Endothelial cell of umbilical vein (primary cell): ENCODE measurements around the gene KCP. TPM values are rescaled to one million over a fixed set of nuclear protein-coding genes. Genes with fewer than 3 reads are reported as not detected.

Source experiments
- BruUV-seq: library from RNA; stranded (reverse); fragments of 400-500 nt; replicated peaks from 2 replicates; lab custom pipeline; 2021; lab: Mats Ljungman, UMichigan
- CTCF ChIA-PET: fragments of 300-600, 350-600 bp; sonication (Branson Sonifier 250); formaldehyde crosslinking; loops from one replicate; lab custom pipeline; 2021; ENCODE audit warnings: antibody characterized with exemption, inconsistent platforms; lab: Charles Lee
- POLR2A ChIA-PET: fragments of 300-600, 350-600 bp; sonication (Branson Sonifier 250); formaldehyde crosslinking; loops from one replicate; lab custom pipeline; 2021; ENCODE audit warnings: antibody characterized with exemption, inconsistent platforms; lab: Charles Lee
- DNase-seq: peaks from one replicate; pipeline ENCODE4 v3.0.0-alpha.2; 2011; ENCODE audit warnings: low read depth, low spot score
- FAIRE-seq: peaks from 2 replicates; lab custom pipeline; 2011; peaks lifted over from hg19 to GRCh38; lab: Jason Lieb, UNC
- H2AFZ ChIP-seq: 2 replicates; pipeline ENCODE4 v1.6.0; 2012; ENCODE audit warnings: low read depth, low read length, control low read depth, inconsistent platforms
- H3K27ac ChIP-seq: 2 replicates; pipeline ENCODE4 v1.5.1; 2011; ENCODE audit warnings: low read depth, mild to moderate bottlenecking, control low read depth, low read length, moderate library complexity; ENCODE audit not compliant: insufficient read depth
- H3K27me3 ChIP-seq, 2 experiments: 2 replicates each; pipeline versions ENCODE4 v1.6.0 to v1.6.1; 2011; ENCODE audit warnings: low read length in 2 of 2, mixed read lengths in 1 of 2; ENCODE audit not compliant: control insufficient read depth in 2 of 2, insufficient read depth in 2 of 2
- H3K36me3 ChIP-seq, 2 experiments: 2 replicates in 1 of 2; 3 replicates in 1 of 2; pipeline ENCODE4 v1.5.1; 2011; ENCODE audit warnings: low read length in 2 of 2, mild to moderate bottlenecking in 1 of 2, moderate library complexity in 1 of 2; ENCODE audit not compliant: control insufficient read depth in 2 of 2, insufficient read depth in 2 of 2; ENCODE audit errors: extremely low read depth in 1 of 2
- H3K4me1 ChIP-seq: 3 replicates; pipeline ENCODE4 v1.5.1; 2011; ENCODE audit warnings: mild to moderate bottlenecking, low read length; ENCODE audit not compliant: control insufficient read depth, insufficient read depth; ENCODE audit errors: extremely low read depth
- H3K4me2 ChIP-seq: 2 replicates; pipeline ENCODE4 v1.6.1; 2011; ENCODE audit warnings: low read length, control low read depth, mixed read lengths; ENCODE audit not compliant: insufficient read depth
- H3K4me3 ChIP-seq, 3 experiments: fragments of 200-600 bp in 1 of 3; sonication (generic), shearing (Covaris generic) in 1 of 3; replicated peaks in 1 of 3; 2 replicates each; pipeline ENCODE4 v1.5.1; 2011 to 2016; ENCODE audit warnings: control low read depth in 3 of 3, low read length in 3 of 3, mild to moderate bottlenecking in 2 of 3, inconsistent platforms in 1 of 3, low read depth in 1 of 3, moderate library complexity in 1 of 3; ENCODE audit not compliant: insufficient read depth in 1 of 3
- H3K79me2 ChIP-seq: 2 replicates; pipeline ENCODE4 v1.6.0; 2012; ENCODE audit warnings: low read length, inconsistent platforms; ENCODE audit not compliant: control insufficient read depth, insufficient read depth
- H3K9ac ChIP-seq: replicated peaks from 2 replicates; pipeline ENCODE3; 2011; ENCODE audit warnings: low read length, control low read depth; ENCODE audit not compliant: insufficient read depth; ENCODE audit errors: extremely low read depth
- H3K9me1 ChIP-seq: replicated peaks from 3 replicates; pipeline ENCODE4 v1.6.0; 2011; ENCODE audit warnings: mild to moderate bottlenecking, low read length; ENCODE audit not compliant: control insufficient read depth, insufficient read depth; ENCODE audit errors: extremely low read depth
- H3K9me3 ChIP-seq: replicated peaks from 2 replicates; pipeline ENCODE4 v1.5.1; 2012; ENCODE audit warnings: low read length, inconsistent platforms; ENCODE audit not compliant: control insufficient read depth, insufficient read depth
- H4K20me1 ChIP-seq: replicated peaks from 2 replicates; pipeline ENCODE3; 2011; ENCODE audit warnings: mild to moderate bottlenecking, low read length; ENCODE audit not compliant: control insufficient read depth, insufficient read depth; ENCODE audit errors: extremely low read depth
- CTCF ChIP-seq, 2 donors: IDR thresholded peaks; 1 replicate in 1 of 2; 2 replicates in 1 of 2; pipeline ENCODE4 v1.5.1; 2011; ENCODE audit warnings: low read length in 2 of 2, mild to moderate bottlenecking in 2 of 2, moderate library complexity in 2 of 2, control low read depth in 1 of 2, inconsistent platforms in 1 of 2, low read depth in 1 of 2; ENCODE audit not compliant: insufficient read depth in 1 of 2; ENCODE audit errors: extremely low read depth in 1 of 2
- EZH2 ChIP-seq: IDR thresholded peaks from 2 replicates; pipeline ENCODE4 v1.6.1; 2012; ENCODE audit warnings: borderline replicate concordance, low read depth, mild to moderate bottlenecking, moderate library complexity, low read length, inconsistent platforms; ENCODE audit not compliant: severe bottlenecking
- FOS ChIP-seq: IDR thresholded peaks from 2 replicates; pipeline ENCODE4 v1.6.1; 2011; ENCODE audit warnings: mild to moderate bottlenecking, low read length, moderate library complexity, borderline replicate concordance; ENCODE audit not compliant: insufficient read depth
- GATA2 ChIP-seq: IDR thresholded peaks from 2 replicates; pipeline ENCODE4 v1.7.0; 2011; ENCODE audit warnings: low read depth, mild to moderate bottlenecking, moderate library complexity, mixed read lengths, low read length; ENCODE audit not compliant: insufficient read length, insufficient read depth
- JUN ChIP-seq: IDR thresholded peaks from 2 replicates; pipeline ENCODE4 v1.6.1; 2011; ENCODE audit warnings: borderline replicate concordance, low read depth; ENCODE audit not compliant: insufficient read length, insufficient read depth
- MAX ChIP-seq: IDR thresholded peaks from 2 replicates; pipeline ENCODE4 v1.6.1; 2011; ENCODE audit not compliant: insufficient read depth, insufficient read length
- MYC ChIP-seq: IDR thresholded peaks from one replicate; pipeline ENCODE4 v1.6.1; 2011; ENCODE audit warnings: mild to moderate bottlenecking, low read depth, low read length
- POLR2A ChIP-seq: IDR thresholded peaks from 2 replicates; pipeline ENCODE4 v1.6.1; 2012; ENCODE audit warnings: low read depth, mild to moderate bottlenecking, control low read depth, low read length
- POLR2AphosphoS5 ChIP-seq: IDR thresholded peaks from 2 replicates; pipeline ENCODE4 v1.6.1; 2012; ENCODE audit warnings: low read depth, mild to moderate bottlenecking, control low read depth, low read length, moderate library complexity; ENCODE audit not compliant: insufficient read depth
- dilution Hi-C: fragments of 300-500 bp; cut with MboI; formaldehyde crosslinking; loops from one replicate; pipeline ENCODE4 v1.15.0; 2019; ENCODE audit warnings: low sequenced_read_pairs; ENCODE audit not compliant: extremely low pct_ligation_motif_present
- intact Hi-C: fragments of 100-400 bp; cut with micrococcal nuclease; formaldehyde crosslinking; loops from one replicate; pipeline ENCODE4 v1.10.0; 2022
- polyA plus RNA-seq, 4 experiments: library from polyadenylated mRNA; depleted of rRNA in 3 of 4; stranded (reverse) in 3 of 4; unstranded in 1 of 4; fragments of >200 nt; gene quantifications; 2 replicates each; pipeline versions ENCODE4 v1.2.1 to v1.2.3, GENCODE V29; 2011 to 2012; ENCODE audit warnings: missing spikeins in 1 of 4
- total RNA-seq: library from RNA; stranded (reverse); gene quantifications from 2 replicates; pipeline ENCODE4 v1.2.3, GENCODE V29; 2021

Gene KCP
- total and polyA plus RNA-seq, 2 donors (not counting 3 experiments of a cell fraction or from before 2014, with no cell fraction given) = not detected

- Histone ChIP-seq H3K9me1 (no peaks in the 10 kb centered on the region), H3K9me3 (no peaks in the 10 kb centered on the region), H3K4me2 (no peak overlapping the region), H3K27ac (no peak overlapping the region), H3K4me1 (peaks cover under 1% of the 10 kb centered on the region), H3K79me2 (peaks cover 2% of the 10 kb centered on the region), H3K4me3 (no peak overlapping the region), H3K36me3 (peaks cover 11 to 72% of the 10 kb centered on the region in 2 experiments), H4K20me1 (no peaks in the 10 kb centered on the region), H3K9ac (no peak overlapping the region), H3K27me3 (no peaks in the 10 kb centered on the region), H2AFZ (no peak overlapping the region)
- dilution Hi-C loops = no loop called here
- BruUV-seq = no TSS peak
- ChIA-PET POLR2A (no interaction called here), CTCF (no interaction called here)
- no peak for DNase-seq
- intact Hi-C loops = no loop called here
- TF ChIP-seq FOS (no peak), POLR2A (no peak), MAX (no peak), MYC (no peak), JUN (no peak), EZH2 (no peak), CTCF (IDR thresholded peaks at IDR 0.05; ENCODE audit: extremely low read depth in 1 of 2, insufficient read depth in 1 of 2, low read depth in 1 of 2, low read length in 2 of 2) (no peak), GATA2 (no peak), POLR2AphosphoS5 (no peak)
- FAIRE-seq = no peak
These were observed 71.4 kb downstream of the KCP start for GRCh38 chr7:128838981-128839731.
